GM12878 (cell line): Measurements from ENCODE around the gene SAMD4A. TPM values are rescaled to one million over a fixed set of nuclear protein-coding genes. Genes with fewer than 3 reads are reported as not detected.

Source experiments
- ATAC-seq: fragments of 200-7000 bp; cut with Tn5 transposase; 3 replicates; pipeline ENCODE4 v1.9.1; 2020; ENCODE audit warnings: mild to moderate bottlenecking, moderate library complexity
- BruUV-seq: library from RNA; stranded (reverse); fragments of 400-500 nt; replicated peaks from 2 replicates; lab custom pipeline; 2021; lab: Mats Ljungman, UMichigan
- CTCF ChIA-PET: fragments of 300-600 bp; sonication (Branson Sonifier 250); formaldehyde crosslinking; extraction: SDS; loops from one replicate; lab custom pipeline; 2021; ENCODE audit warnings: inconsistent platforms; lab: Yijun Ruan, JAX
- POLR2A ChIA-PET: fragments of 350-600 bp; formaldehyde crosslinking; extraction: SDS; loops from one replicate; lab custom pipeline; 2021; ENCODE audit warnings: inconsistent platforms; lab: Charles Lee
- RAD21 ChIA-PET: fragments of 300-600 bp; sonication (Branson Sonifier 250); formaldehyde crosslinking; loops from one replicate; lab custom pipeline; 2023; ENCODE audit warnings: antibody characterized with exemption; ENCODE audit not compliant: unreplicated experiment; lab: Charles Lee
- SMC1A ChIA-PET: fragments of 300-600 bp; sonication (Branson Sonifier 250); formaldehyde crosslinking; loops from one replicate; lab custom pipeline; 2023; ENCODE audit not compliant: unreplicated experiment, uncharacterized antibody; lab: Charles Lee
- DNase-seq: peaks from one replicate; pipeline ENCODE4 v3.0.0-alpha.2; 2011; ENCODE audit warnings: low read depth, low spot score
- FAIRE-seq: peaks from 3 replicates; lab custom pipeline; 2011; peaks lifted over from hg19 to GRCh38; lab: Jason Lieb, UNC
- H2AFZ ChIP-seq: 2 replicates; pipeline ENCODE4 v1.6.0; 2011; ENCODE audit warnings: low read depth, low read length, control low read depth; ENCODE audit not compliant: control insufficient read depth
- H3K27ac ChIP-seq: 2 replicates; pipeline ENCODE4 v1.5.1; 2011; ENCODE audit warnings: control low read depth; ENCODE audit not compliant: control insufficient read depth, insufficient read depth
- H3K27me3 ChIP-seq, 2 experiments: replicated peaks in 1 of 2; 2 replicates each; pipeline versions ENCODE4 v1.6.0 to v1.6.1; 2011; ENCODE audit warnings: low read length in 1 of 2; ENCODE audit not compliant: control insufficient read depth in 2 of 2, insufficient read depth in 2 of 2
- H3K36me3 ChIP-seq, 2 experiments: 2 replicates each; pipeline ENCODE4 v1.5.1; 2011; ENCODE audit warnings: low read length in 1 of 2; ENCODE audit not compliant: control insufficient read depth in 2 of 2, insufficient read depth in 2 of 2
- H3K4me1 ChIP-seq: 2 replicates; pipeline ENCODE4 v1.6.1; 2011; ENCODE audit warnings: mild to moderate bottlenecking, low read length, moderate library complexity, mixed read lengths; ENCODE audit not compliant: control insufficient read depth, insufficient read depth
- H3K4me2 ChIP-seq: 2 replicates; pipeline ENCODE4 v1.6.0; 2011; ENCODE audit warnings: control low read depth; ENCODE audit not compliant: control insufficient read depth, insufficient read depth
- H3K4me3 ChIP-seq: fragments of 200-600 bp; sonication (generic); 2 replicates; pipeline ENCODE4 v1.5.1; 2016
- H3K79me2 ChIP-seq: 2 replicates; pipeline ENCODE4 v1.6.0; 2011; ENCODE audit warnings: low read length; ENCODE audit not compliant: control insufficient read depth, insufficient read depth
- H3K9ac ChIP-seq: 2 replicates; pipeline ENCODE4 v1.8.0; 2011; ENCODE audit warnings: low read length, control low read depth, mixed read lengths; ENCODE audit not compliant: control insufficient read depth, insufficient read depth
- H3K9me3 ChIP-seq: replicated peaks from 3 replicates; pipeline ENCODE4 v1.5.1; 2011; ENCODE audit warnings: mild to moderate bottlenecking, low read length; ENCODE audit not compliant: control insufficient read depth, insufficient read depth
- H4K20me1 ChIP-seq: 2 replicates; pipeline ENCODE4 v1.6.0; 2011; ENCODE audit not compliant: control insufficient read depth, insufficient read depth
- CBX3 ChIP-seq: fragments of 200-600 bp; sonication (generic); IDR thresholded peaks from 2 replicates; pipeline ENCODE4 v1.6.1; 2016; ENCODE audit warnings: low read depth, borderline replicate concordance
- E4F1 ChIP-seq: fragments of 450-650 bp; IDR thresholded peaks from 2 replicates; pipeline ENCODE4 v1.6.1; 2018; ENCODE audit warnings: borderline replicate concordance, mild to moderate bottlenecking; ENCODE audit not compliant: partially characterized antibody
- HCFC1 ChIP-seq: fragments of 150-350 bp; IDR thresholded peaks from 2 replicates; pipeline ENCODE4 v1.6.1; 2014; ENCODE audit warnings: low read length
- JUND ChIP-seq: IDR thresholded peaks from 2 replicates; pipeline ENCODE4 v1.6.1; 2012; ENCODE audit warnings: low read depth, mild to moderate bottlenecking, low read length, improper control_type of control experiment, moderate library complexity
- POLR2AphosphoS5 ChIP-seq: IDR thresholded peaks from 2 replicates; pipeline ENCODE4 v1.6.1; 2011; ENCODE audit warnings: mild to moderate bottlenecking, low read length, inconsistent platforms
- TARDBP ChIP-seq: IDR thresholded peaks from 2 replicates; pipeline ENCODE4 v1.6.1; 2016; ENCODE audit warnings: borderline replicate concordance
- USF2 ChIP-seq: IDR thresholded peaks from 2 replicates; pipeline ENCODE4 v1.6.1; 2011; ENCODE audit warnings: low read depth, low read length, improper control_type of control experiment, borderline replicate concordance
- ZNF592 ChIP-seq: fragments of 450-650 bp; IDR thresholded peaks from 2 replicates; pipeline ENCODE4 v1.6.1; 2017; ENCODE audit warnings: mild to moderate bottlenecking, moderate library complexity
- WGBS: methylation state at CpG from one replicate; pipeline ENCODE4 v1.1.6; 2016; ENCODE audit warnings: low lambda C conversion rate; ENCODE audit not compliant: insufficient replicate concordance, insufficient coverage; ENCODE audit errors: missing lambda C conversion rate; 5-methylcytosine and 5-hydroxymethylcytosine counted together
- in situ Hi-C: fragments of 300-500 bp; cut with MboI; formaldehyde crosslinking; loops from 9 replicates; pipeline ENCODE4 v1.14.3; 2018; ENCODE audit warnings: mixed read lengths
- intact Hi-C: fragments of 100-400 bp; cut with micrococcal nuclease; formaldehyde crosslinking; loops from one replicate; pipeline ENCODE4 v1.14.2; 2022; ENCODE audit not compliant: unreplicated experiment
- polyA plus RNA-seq, 11 experiments: library from polyadenylated mRNA; depleted of rRNA in 4 of 11; unstranded in 6 of 11; stranded (reverse) in 5 of 11; fragments of >200 nt; fragmentation: Nextera tagmentation in 4 of 11; fragmentation: Illumina TruSeq in 1 of 11; extraction: Ambion mirVana in 4 of 11; extraction: Trizol in 1 of 11; gene quantifications; 1 replicate in 1 of 11; 2 replicates in 10 of 11; pipeline versions ENCODE4 v1.2.1 to v1.2.3, GENCODE V29; 2011 to 2016; ENCODE audit warnings: inconsistent platforms in 2 of 11, missing spikeins in 2 of 11, low read depth in 1 of 11
- total RNA-seq, 4 experiments: library from RNA; depleted of rRNA in 3 of 4; stranded (reverse); fragments of >200 nt in 3 of 4; fragmentation: Illumina TruSeq in 1 of 4; extraction: Trizol in 1 of 4; gene quantifications; 2 replicates each; pipeline versions ENCODE4 v1.2.1 to v1.2.3, GENCODE V29; 2013 to 2021

The SAMD4A gene
- total and polyA plus RNA-seq, 10 of the 15 experiments (the other 5 are each of a cell fraction or from before 2014, with no cell fraction given) = 0.05 to 0.56 (median 0.31) TPM

- FAIRE-seq = no peak
- no peak for DNase-seq
- Histone ChIP-seq H3K27me3 (no peaks in the 10 kb centered on the region), H3K36me3 (no peaks in the 10 kb centered on the region), H2AFZ (no peak overlapping the region), H3K79me2 (no peaks in the 10 kb centered on the region), H3K4me2 (no peak overlapping the region), H3K9ac (no peak overlapping the region), H3K27ac (no peak overlapping the region), H3K9me3 (no peaks in the 10 kb centered on the region), H4K20me1 (no peaks in the 10 kb centered on the region), H3K4me3 (no peak overlapping the region), H3K4me1 (no peaks in the 10 kb centered on the region)
- ChIA-PET POLR2A (interaction anchor here (1.5 kb wide), 1 partner anchor 28 kb away, joined by 3 read pairs; no protein-coding TSS in a partner anchor), SMC1A (interaction anchor here (0.8 kb wide), 1 partner anchor 18 kb away, joined by 4 read pairs; no protein-coding TSS in a partner anchor), RAD21 (interaction anchor here (1.1 kb wide), 1 partner anchor 34 kb away, joined by 3 read pairs; no protein-coding TSS in a partner anchor), CTCF (interaction anchor here (1.2 kb wide), 1 partner anchor 94 kb away, joined by 6 read pairs; no protein-coding TSS in a partner anchor)
- no peak for ATAC-seq
- in situ Hi-C loops = no loop called here
- intact Hi-C loops = no loop called here
- TF ChIP-seq CBX3 (no peak), TARDBP (no peak), ZNF592 (no peak), E4F1 (no peak), JUND (no peak), POLR2AphosphoS5 (no peak), USF2 (no peak), HCFC1 (no peak)
- BruUV-seq = no TSS peak
- 84% methylated on average over 5 of the region's 5 CpGs for whole genome bisulfite sequencing
These were observed 31.0 kb downstream of the SAMD4A start for GRCh38 chr14:54597795-54598443.
